ENCODE data around the gene VWA1.
"Not testable (repeated sequence)": the region's sequence is repeated elsewhere in the genome, so short reads cannot be mapped to it uniquely, and the experiment has no call there.

Gene VWA1

GRCh38 chr1:1425426-1425752 lies 10.1 kb upstream of the VWA1 start:
- no peak for DNase-seq

DNA sequence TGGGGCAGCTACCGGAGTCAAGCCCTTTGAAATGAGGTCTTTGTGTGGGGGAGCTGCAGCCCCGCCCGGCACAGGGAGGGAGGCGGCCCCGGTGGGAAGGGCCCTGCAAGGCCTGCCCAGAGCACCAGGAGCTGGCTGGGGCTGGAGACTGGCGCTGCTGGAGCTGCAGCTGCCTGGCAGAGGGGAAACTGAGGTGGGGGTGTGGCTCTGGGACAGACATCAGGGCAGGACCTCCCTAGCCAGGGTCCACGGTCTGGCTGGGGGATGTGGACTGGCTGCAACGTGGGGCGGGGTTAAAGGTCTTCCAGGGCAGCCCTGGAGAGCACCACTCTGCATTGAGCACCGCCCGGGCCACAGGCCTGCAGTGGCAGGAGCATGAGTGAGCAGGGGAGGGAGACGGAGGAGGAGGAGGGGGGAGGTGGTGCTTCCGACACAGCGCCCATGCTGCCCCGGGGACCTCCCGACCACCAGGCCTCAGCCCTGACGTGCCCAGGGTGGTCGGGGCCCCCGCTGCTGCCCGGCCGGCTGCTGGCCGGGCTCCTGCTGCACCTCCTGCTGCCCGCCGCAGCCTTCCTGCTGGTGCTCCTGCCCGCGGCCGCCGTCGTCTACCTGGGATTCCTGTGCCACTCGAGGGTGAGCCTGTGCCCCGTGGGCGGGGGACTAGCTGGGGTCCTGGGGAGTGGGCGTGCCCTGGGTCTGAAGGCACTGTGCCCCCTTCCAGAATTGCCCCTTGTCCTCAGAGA lies 9.6 kb upstream of the VWA1 start:
- no peak for DNase-seq

DNA sequence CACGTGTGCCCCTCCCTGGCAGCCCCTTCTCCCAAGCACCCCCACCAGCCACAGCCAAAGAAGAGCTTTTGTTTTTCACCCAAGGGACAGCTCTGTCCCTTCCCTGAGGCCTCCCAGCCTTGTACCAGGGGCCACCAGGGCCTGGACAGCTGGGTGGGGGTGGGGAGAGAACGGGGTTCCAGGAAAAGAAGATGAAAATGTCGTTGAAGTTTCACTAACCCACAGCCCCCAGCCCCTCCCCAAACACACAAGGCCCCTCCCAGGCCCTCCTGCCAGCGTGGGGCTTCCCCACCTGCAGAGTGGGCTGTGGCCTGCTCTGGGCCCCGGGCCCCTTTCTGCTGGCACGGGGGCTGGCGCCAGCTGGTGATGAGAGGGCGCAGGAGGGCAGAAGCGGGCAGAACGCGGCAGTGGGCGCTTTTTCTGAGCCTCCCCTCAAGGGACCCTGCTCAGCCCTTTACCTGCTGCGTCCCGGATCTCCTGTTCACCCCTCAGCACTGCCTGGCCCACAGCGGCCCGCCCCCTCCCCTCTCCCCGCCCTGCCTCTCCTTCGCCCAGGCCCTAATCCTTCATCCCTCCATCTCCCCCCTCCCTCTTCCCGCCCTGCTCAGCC lies 8.9 kb upstream of the VWA1 start:
- DNase-seq = no peak

GRCh38 chr1:1427106-1427819 lies 8.2 kb upstream of the VWA1 start:
- no peak for DNase-seq

DNA sequence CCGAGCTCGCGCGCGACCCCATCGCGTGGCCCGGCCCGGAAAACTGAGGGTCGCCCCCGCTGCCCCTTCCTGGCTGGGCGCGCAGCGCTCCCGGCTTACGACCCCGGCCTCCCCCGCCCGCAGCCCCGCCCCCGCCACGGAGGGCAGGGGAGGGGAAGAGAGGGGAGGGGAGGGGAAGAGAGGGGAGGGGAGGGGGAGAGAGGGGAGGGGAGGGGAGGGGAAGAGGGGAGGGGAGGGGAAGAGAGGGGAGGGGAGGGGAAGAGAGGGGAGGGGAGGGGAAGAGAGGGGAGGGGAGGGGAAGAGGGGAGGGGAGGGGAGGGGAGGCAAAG lies 7.7 kb upstream of the VWA1 start:
- DNase-seq = no peak

- DNase-seq = no peak
Measured at GRCh38 chr1:1428174-1428573, 7.3 kb upstream of the VWA1 start.

DNA sequence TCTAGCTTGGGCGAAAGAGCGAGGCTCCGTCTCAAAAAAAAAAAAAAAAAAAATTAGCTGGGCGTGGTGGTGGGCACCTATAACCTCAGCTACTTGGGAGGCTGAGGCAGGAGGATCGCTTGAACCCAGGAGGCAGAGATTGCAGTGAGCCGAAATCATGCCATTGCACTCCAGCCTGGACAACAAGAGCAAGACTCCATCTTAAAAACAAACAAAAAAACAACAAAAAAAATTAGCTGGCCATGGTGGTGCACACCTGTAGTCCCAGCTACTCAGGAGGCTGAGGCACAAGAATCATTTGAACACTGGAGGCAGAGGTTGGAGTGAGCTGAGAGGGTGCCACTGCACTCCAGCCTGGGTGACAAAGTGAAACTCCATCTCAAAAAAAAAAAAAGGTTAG lies 6.5 kb upstream of the VWA1 start:
- DNase-seq = not testable (repeated sequence)

- no peak for DNase-seq
Measured at GRCh38 chr1:1429671-1430073, 5.8 kb upstream of the VWA1 start.

DNA sequence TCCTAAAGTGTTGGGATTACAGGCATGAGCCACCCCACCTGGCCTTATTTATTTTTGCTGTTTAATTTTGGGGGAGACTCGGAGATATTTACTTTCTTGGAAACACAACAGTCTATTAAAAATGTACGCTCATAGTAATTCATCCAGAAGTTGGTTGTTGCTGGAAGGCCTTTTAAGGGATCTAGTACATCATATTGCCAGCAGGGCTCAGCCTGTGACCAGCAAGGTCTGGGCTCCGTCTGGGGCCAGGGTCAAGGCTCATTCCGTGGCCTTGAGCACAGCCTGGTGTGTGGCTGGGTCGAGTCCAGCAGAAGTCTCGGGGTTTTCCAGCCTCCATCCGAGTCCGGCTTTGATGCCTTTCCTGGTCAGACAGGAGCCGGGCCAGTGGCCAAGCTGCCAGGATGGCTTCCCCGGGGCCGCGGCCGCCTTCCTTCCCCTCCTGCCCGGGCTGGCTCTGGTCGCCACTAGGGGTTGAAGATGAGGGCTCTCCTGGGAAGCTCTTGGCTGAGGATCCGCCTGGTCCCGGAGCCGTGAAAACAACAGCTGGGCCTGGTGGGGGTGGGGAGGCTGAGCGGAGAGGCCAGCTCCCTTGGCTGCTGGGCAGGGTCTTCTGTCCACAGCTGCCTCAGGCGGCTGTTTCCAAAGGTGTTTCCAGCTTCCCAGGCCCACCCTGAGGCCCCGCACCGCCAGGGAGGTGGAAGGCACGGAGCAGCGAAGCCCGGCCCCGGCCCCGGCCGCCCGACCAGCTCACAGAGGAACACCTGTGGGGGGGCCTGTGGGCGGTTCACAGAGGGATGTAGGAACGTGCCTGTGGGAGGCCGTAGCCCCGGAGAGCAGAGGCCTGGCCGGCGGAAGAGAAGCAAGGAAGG lies 5.1 kb upstream of the VWA1 start:
- no peak for DNase-seq

DNA sequence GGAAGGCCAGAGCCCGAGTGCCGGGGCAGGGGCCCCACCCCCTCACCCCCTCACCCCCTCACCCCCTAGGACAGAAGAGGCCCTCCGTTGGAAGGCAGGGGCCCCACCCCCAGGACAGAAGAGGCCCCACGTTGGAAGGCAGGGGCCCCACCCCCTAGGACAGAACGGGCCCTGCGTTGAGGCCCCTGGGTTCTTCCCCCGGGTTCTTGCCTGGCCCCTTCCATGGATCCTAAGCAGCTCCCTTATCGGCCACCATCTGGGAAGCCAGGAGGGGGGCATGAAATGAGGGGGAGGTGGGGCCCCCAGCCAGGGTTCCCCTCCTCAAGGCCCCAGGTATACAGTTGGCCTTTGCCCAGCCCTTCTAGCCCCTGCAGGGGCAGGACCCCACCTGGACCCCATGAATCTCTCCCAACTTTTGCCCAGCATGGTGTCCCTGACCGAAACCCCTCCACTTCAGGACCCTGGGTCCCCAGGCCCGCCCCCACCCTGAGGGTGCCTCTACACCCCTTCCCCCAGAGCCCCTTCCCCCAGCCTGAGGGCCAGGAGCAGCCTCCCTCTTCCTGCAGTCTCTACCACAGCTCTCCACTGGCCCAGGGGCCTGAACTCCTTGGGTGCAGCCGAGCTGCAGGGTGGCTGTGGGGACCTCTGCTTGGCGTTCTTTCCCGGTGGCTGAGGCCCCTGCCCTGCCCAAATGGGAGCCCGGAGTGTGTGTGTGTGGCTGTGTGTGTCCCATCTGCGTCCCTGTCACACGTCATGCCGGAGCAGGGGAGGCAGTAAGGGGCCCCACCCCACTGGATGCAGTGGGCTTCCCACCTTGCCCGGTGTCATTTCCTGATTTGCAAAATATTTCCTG lies 4.3 kb upstream of the VWA1 start:
- no peak for DNase-seq

GRCh38 chr1:1431845-1432273 lies 3.6 kb upstream of the VWA1 start:
- DNase-seq = no peak

GRCh38 chr1:1432274-1432950 lies 3.1 kb upstream of the VWA1 start:
- DNase-seq = no peak

- no peak for DNase-seq
Measured at GRCh38 chr1:1432951-1433803, 2.3 kb upstream of the VWA1 start.

DNA sequence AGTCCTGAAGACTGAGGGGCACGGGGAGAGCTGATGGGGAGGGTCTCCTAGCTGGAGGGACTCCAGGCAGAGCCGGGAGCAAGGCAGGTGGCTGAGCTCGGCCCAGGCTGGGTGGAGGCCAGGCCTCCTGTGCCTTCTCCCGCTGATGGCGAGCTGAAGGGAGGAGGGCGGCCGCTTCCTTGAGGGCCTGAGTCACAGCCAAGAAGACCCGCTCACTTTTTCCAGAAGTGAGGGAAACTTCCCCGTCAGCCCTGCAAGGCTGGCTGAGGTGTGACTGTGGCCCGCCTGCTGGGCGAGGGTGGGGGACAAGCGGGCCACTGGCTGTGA lies 1.7 kb upstream of the VWA1 start:
- no peak for DNase-seq

DNA sequence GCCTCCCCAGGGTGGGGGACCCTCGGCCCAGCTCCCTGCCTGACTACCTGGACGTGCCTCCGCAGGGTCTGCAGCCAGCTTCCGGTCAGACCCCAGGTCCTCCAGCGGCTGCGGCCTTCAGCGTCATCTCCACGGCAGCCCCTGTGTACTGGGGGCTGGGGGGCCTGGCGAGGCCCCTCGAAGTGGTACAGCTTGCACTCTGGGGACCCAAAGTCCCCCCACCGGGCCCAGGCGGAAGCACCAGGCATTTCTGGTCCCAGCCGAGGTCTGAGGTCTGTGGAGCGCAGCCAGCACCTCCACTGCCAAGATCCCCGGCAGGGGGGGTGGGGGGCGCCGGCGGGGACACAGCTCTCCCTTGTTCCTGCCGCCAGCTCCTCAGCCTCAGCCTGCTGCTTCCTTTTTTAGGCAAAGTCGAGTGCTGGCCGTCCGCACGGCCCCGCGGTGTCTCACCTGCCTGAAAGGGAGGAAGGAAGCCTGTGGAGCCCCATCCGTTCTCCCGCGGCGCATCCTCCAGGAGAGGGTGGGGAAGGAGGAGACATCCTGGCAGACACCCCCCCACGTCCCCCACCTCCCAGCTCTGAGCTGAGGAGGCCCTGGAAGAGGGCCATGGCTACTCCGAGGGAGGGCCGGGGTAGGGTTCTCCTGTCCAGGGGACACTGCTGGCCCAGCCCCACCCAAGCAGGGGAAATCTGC lies 1.2 kb upstream of the VWA1 start:
- no peak for DNase-seq

DNA sequence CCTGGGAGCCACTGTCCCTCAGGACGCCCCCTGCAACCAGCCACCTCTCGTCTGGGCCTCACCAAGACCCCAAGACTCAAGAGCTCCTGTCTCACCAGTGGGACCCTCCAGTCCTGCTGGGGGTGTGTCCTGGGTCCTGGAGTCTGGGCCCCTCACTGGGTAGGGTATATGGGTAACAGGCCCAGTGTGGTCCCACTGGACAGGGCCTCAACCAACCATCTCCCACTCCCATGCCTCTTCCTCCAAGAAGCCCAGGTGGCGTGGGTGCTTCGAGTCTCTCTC lies 725 bp upstream of the VWA1 start:
- no peak for DNase-seq

DNA sequence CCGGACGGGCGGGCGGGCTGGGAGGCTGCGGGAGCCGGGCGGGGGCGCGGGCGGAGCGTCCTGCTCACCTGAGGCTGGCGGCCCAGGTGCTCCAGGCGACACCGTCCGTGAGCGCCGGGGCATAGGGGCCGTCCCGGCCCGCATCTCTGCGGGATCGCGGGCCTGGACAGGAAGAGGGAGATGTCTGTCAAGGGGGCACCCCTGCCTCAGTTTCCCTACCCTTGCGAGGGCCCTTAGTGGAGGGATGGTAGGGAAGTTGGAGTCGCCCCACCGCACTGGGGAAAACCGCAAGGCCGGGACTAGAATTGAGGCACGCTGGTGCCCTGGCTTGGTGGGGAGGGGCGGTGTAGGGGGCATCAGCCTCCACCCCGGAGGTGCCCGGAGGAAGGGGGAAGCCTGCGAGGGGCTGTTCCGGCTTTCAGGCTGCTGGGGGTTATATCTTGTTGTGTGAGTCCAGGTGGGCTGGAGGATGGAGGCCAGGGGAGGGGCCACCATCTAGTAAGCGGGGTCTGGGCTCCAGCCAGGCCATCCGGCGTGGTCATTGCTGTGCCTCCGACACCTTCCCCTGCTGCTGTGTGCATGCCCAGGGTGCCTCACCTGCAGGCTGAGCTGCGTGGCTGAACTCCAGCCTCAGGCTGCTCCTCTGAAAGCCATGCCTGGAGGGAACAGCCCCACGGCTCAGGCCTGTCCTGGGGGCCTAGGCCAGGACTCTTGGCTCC lies 580 bp downstream of the VWA1 start:
- no peak for DNase-seq

DNA sequence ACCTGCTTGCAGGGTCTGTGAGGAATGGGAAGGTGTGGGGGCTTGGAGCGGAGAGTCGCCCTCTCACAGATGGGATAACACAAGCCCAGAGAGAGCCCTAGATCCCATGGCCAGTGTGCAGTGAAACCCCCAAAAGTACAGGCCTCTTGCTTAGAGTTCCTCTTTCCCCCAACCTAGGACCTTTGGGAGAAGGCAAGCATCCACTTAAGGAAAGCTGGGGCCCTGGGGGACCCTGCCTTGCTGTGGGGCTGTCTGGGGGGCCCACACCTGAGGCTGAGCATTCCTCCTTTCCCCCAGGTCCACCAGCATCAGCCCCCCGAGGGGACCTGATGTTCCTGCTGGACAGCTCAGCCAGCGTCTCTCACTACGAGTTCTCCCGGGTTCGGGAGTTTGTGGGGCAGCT lies 1.1 kb downstream of the VWA1 start:
- DNase-seq = no peak

DNA sequence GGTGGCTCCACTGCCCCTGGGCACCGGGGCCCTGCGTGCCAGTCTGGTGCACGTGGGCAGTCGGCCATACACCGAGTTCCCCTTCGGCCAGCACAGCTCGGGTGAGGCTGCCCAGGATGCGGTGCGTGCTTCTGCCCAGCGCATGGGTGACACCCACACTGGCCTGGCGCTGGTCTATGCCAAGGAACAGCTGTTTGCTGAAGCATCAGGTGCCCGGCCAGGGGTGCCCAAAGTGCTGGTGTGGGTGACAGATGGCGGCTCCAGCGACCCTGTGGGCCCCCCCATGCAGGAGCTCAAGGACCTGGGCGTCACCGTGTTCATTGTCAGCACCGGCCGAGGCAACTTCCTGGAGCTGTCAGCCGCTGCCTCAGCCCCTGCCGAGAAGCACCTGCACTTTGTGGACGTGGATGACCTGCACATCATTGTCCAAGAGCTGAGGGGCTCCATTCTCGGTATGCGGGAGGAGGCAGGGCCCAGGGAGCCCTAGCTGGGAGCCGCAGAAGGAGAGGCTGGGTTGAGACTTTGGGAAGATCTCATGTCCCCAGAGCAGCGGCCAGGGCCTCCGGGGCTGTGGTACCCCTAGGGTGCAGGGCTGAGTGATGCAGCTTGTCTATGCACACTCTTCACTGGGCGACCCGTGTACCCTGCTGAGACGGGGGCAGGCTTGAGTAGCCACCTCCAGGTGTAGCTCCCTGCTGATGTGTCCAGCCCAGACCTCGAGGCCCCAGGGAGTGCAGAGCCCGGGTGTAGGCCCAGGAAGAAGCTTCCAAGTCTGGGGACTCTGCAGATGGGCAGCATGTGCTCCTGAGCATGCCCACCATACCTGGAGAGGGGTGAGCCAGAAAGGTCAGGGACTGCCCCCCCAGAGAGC lies 1.8 kb downstream of the VWA1 start:
- DNase-seq = no peak

Measured in cerebellar nuclear complex (tissue), 1 donor.